HepG2 (cell line): ENCODE measurements around the gene ARID1A. TPM values are rescaled to one million over a fixed set of nuclear protein-coding genes. Genes with fewer than 3 reads are reported as not detected.

ENCODE experiments used
- ADNP ChIP-seq: sonication (generic); formaldehyde crosslinking; IDR thresholded peaks from 2 replicates; pipeline ENCODE4 v1.4.0; 2020; ENCODE audit warnings: missing genetic modification reagents
- ETV6 ChIP-seq: sonication (generic); formaldehyde crosslinking; conservative IDR thresholded peaks from 2 replicates; pipeline ENCODE4 v1.4.0; 2020; ENCODE audit warnings: missing genetic modification reagents
- GABPB1 ChIP-seq: IDR thresholded peaks from 2 replicates; pipeline ENCODE4 v1.6.1; 2016; ENCODE audit warnings: mild to moderate bottlenecking, missing genetic modification reagents, moderate library complexity, missing compliant biosample characterization
- HNF4G ChIP-seq, 2 experiments: sonication (generic) in 1 of 2; formaldehyde crosslinking in 1 of 2; IDR thresholded peaks; 2 replicates each; pipeline versions ENCODE4 v1.4.0 to v1.6.1; 2011 to 2020; ENCODE audit warnings: borderline replicate concordance in 2 of 2, low read depth in 2 of 2, mild to moderate bottlenecking in 2 of 2, low read length in 1 of 2, missing genetic modification reagents in 1 of 2, moderate library complexity in 1 of 2
- IKZF4 ChIP-seq: sonication (generic); formaldehyde crosslinking; IDR thresholded peaks from 2 replicates; pipeline ENCODE4 v1.5.1; 2020; ENCODE audit warnings: borderline replicate concordance, mild to moderate bottlenecking, low read depth, missing genetic modification reagents; ENCODE audit errors: not compliant biosample characterization
- KLF6 ChIP-seq: IDR thresholded peaks from 2 replicates; pipeline ENCODE4 v1.8.0; 2016; ENCODE audit warnings: missing biosample characterization, missing genetic modification reagents
- KMT2B ChIP-seq: IDR thresholded peaks from 2 replicates; pipeline ENCODE4 v1.6.1; 2016; ENCODE audit warnings: missing genetic modification reagents, missing compliant biosample characterization
- MYNN ChIP-seq: sonication (generic); formaldehyde crosslinking; IDR thresholded peaks from 2 replicates; pipeline ENCODE4 v1.4.0; 2020; ENCODE audit warnings: mild to moderate bottlenecking, low read depth, missing genetic modification reagents
- NFKB2 ChIP-seq: sonication (generic); formaldehyde crosslinking; IDR thresholded peaks from 2 replicates; pipeline ENCODE4 v1.4.0; 2020; ENCODE audit warnings: missing genetic modification reagents, borderline replicate concordance
- PCBP1 ChIP-seq: fragments of 200-400 bp; formaldehyde crosslinking; IDR thresholded peaks from 2 replicates; pipeline ENCODE4 v1.6.1; 2017; ENCODE audit warnings: mild to moderate bottlenecking, low read depth, low read length, borderline replicate concordance
- ZBTB1 ChIP-seq: sonication (generic); formaldehyde crosslinking; IDR thresholded peaks from 2 replicates; pipeline ENCODE4 v1.4.0; 2020; ENCODE audit warnings: missing genetic modification reagents, borderline replicate concordance
- ZBTB40 ChIP-seq, 2 experiments: fragments of 450-650 bp in 1 of 2; sonication (generic) in 1 of 2; formaldehyde crosslinking in 1 of 2; IDR thresholded peaks; 2 replicates each; pipeline versions ENCODE4 v1.6.1 to v1.8.0; 2016 to 2022; ENCODE audit warnings: antibody characterized with exemption in 1 of 2, mild to moderate bottlenecking in 1 of 2, missing genetic modification reagents in 1 of 2
- ZBTB44 ChIP-seq: sonication (generic); formaldehyde crosslinking; IDR thresholded peaks from 2 replicates; pipeline ENCODE4 v1.4.0; 2020; ENCODE audit warnings: missing genetic modification reagents
- ZC3H13 ChIP-seq: sonication (generic); formaldehyde crosslinking; IDR thresholded peaks from 2 replicates; pipeline ENCODE4 v1.8.1; 2023; ENCODE audit warnings: mild to moderate bottlenecking, missing genetic modification reagents, moderate library complexity
- ZNF331 ChIP-seq: sonication (generic); formaldehyde crosslinking; IDR thresholded peaks from 2 replicates; pipeline ENCODE4 v1.4.0; 2020; ENCODE audit warnings: missing genetic modification reagents
- ZNF607 ChIP-seq: sonication (generic); formaldehyde crosslinking; IDR thresholded peaks from 2 replicates; pipeline ENCODE4 v1.5.1; 2020; ENCODE audit warnings: missing genetic modification reagents, mild to moderate bottlenecking, borderline replicate concordance
- ZNF615 ChIP-seq: sonication (generic); formaldehyde crosslinking; IDR thresholded peaks from 2 replicates; pipeline ENCODE4 v1.5.0; 2020; ENCODE audit warnings: mild to moderate bottlenecking, missing genetic modification reagents, borderline replicate concordance
- ZNF644 ChIP-seq: IDR thresholded peaks from 2 replicates; pipeline ENCODE4 v1.6.1; 2016; ENCODE audit warnings: low read depth
- polyA plus RNA-seq, 8 experiments: library from polyadenylated mRNA; depleted of rRNA in 3 of 8; stranded (reverse) in 7 of 8; unstranded in 1 of 8; fragments of >200 nt; fragmentation: Illumina TruSeq in 4 of 8; extraction: Trizol in 4 of 8; gene quantifications; 2 replicates each; pipeline versions ENCODE4 v1.2.1 to v1.2.3, GENCODE V29; 2011 to 2016; ENCODE audit warnings: low read depth in 4 of 8, missing spikeins in 1 of 8, mixed read lengths in 1 of 8; ENCODE audit not compliant: insufficient read depth in 1 of 8
- total RNA-seq, 5 experiments: library from RNA; depleted of rRNA; stranded (reverse); fragments of >200 nt; fragmentation: Illumina TruSeq; extraction: Trizol; gene quantifications; 2 replicates each; pipeline ENCODE4 v1.2.3, GENCODE V29; 2016; ENCODE audit warnings: low read depth in 1 of 5

The ARID1A gene
- total and polyA plus RNA-seq, 2 of the 13 experiments (the other 11 are each of a cell fraction or from before 2014, with no cell fraction given), result 11.9 to 15.9 TPM

- TF ChIP-seq ZBTB40 (IDR thresholded peaks at IDR 0.05) (no peak), ZBTB40 (CRISPR knock-in tag; IDR thresholded peaks at IDR 0.05) (peak; percentile 79), ZNF607 (CRISPR knock-in tag) (peak; percentile 89), ZNF331 (peak; percentile 96), KLF6 (CRISPR knock-in tag) (peak; percentile 90), PCBP1 (peak; percentile 83), IKZF4 (CRISPR knock-in tag) (peak; percentile 31), ZBTB1 (CRISPR knock-in tag) (peak; percentile 77; the same call in 1 of the 2 replicates), NFKB2 (CRISPR knock-in tag) (peak; percentile 90; the same call in 1 of the 2 replicates), ZNF615 (CRISPR knock-in tag) (no peak), GABPB1 (peak; percentile 88), HNF4G (IDR thresholded peaks at IDR 0.05; ENCODE audit: borderline replicate concordance, low read depth, low read length) (peak; percentile 68; the same call in 1 of the 2 replicates), HNF4G (CRISPR knock-in tag; IDR thresholded peaks at IDR 0.05; ENCODE audit: borderline replicate concordance, low read depth) (0 out of 2 replicates have a peak, but pooled peaks have one; percentile 44), ZNF644 (0 out of 2 replicates have a peak, but pooled peaks have one; percentile 43), MYNN (CRISPR knock-in tag) (no peak), ZBTB44 (peak; percentile 43; the same call in 1 of the 2 replicates), KMT2B (CRISPR knock-in tag) (peak; percentile 87), ETV6 (CRISPR knock-in tag) (peak; percentile 96; the same call in 1 of the 2 replicates), ZC3H13 (CRISPR knock-in tag) (peak; percentile 91), ADNP (CRISPR knock-in tag) (no peak)
Measured at GRCh38 chr1:26695356-26696118, at the start of gene ARID1A (continued).
